Measurements from ENCODE around the gene LGALS3BP.

DNA sequence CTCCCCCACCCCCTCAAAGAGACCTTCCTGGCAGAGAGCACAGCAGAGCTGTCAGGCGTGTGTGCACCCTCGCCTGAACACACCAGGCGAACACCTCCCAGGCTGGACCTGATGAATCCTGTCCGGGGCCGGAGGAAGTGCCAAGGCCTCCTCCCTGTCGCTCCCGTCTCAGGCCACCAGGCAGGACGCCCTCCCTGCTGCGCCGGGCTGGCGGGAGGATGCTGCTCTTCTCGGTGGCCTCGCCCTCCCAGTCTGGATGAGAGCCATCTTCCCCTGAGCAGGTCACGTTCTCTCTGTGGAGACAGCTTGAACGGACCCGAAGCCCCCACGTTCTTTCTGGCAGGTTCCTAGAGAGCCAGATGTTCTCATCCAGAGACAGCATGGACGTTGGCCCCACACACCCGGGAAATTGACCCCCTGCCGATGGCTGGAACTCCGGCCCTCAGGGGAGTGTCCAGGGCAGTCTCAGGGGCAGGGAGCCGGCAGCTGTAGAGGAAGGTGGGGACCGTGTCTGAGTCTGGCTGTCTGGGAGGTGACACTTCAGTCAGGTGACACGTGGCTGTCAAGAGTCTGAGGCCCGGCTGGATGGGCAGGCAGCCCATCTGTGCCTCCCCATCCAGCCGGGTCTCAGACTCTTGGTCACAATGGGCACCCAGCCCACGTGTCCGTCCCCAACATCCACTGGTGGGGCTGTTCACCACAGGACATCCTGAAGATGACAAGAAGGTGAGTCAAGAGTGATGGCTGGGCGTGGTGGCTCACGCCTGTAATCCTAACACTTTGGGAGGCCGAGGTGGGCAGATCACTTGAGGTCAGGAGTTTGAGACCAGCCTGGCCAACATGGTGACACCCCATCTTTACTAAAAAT is 49.6 kb downstream of the LGALS3BP start:
- TF ChIP-seq EZH2 (IDR thresholded peaks at IDR 0.05; ENCODE audit: borderline replicate concordance, insufficient read depth, low read depth, low read length, poor library complexity, severe bottlenecking): no peak
- TF ChIP-seq, protein P1, sequence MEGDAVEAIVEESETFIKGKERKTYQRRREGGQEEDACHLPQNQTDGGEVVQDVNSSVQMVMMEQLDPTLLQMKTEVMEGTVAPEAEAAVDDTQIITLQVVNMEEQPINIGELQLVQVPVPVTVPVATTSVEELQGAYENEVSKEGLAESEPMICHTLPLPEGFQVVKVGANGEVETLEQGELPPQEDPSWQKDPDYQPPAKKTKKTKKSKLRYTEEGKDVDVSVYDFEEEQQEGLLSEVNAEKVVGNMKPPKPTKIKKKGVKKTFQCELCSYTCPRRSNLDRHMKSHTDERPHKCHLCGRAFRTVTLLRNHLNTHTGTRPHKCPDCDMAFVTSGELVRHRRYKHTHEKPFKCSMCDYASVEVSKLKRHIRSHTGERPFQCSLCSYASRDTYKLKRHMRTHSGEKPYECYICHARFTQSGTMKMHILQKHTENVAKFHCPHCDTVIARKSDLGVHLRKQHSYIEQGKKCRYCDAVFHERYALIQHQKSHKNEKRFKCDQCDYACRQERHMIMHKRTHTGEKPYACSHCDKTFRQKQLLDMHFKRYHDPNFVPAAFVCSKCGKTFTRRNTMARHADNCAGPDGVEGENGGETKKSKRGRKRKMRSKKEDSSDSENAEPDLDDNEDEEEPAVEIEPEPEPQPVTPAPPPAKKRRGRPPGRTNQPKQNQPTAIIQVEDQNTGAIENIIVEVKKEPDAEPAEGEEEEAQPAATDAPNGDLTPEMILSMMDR (IDR thresholded peaks at IDR 0.05): no peak
